HG03565 (cell line): Measurements from ENCODE around the gene ING4.

Experiments
- ATAC-seq: cut with Tn5 transposase; IDR thresholded peaks from one replicate; pipeline ENCODE4 v1.9.1; 2021; ENCODE audit warnings: mild to moderate bottlenecking, moderate library complexity; ENCODE audit not compliant: unreplicated experiment

ING4 gene

GRCh38 chr12:6638305-6638704, 24.6 kb downstream of the ING4 start:
- no peak for ATAC-seq

GRCh38 chr12:6635856-6636531, 26.9 kb downstream of the ING4 start, which contains the start of gene LPAR5:
LPAR5 (minus strand) TSS chr12:6635959; CDS start chr12:6621248, 14,711 bp downstream.
- ATAC-seq, result no peak

GRCh38 chr12:6635375-6635855, 27.5 kb downstream of the ING4 start:
- ATAC-seq, result peak; percentile 38

GRCh38 chr12:6632026-6632983, 30.6 kb downstream of the ING4 start:
- ATAC-seq, result peak; percentile 43

- ATAC-seq, result no peak
These were observed 31.4 kb downstream of the ING4 start for GRCh38 chr12:6631549-6631961.

GRCh38 chr12:6630736-6631135, 32.2 kb downstream of the ING4 start:
- no peak for ATAC-seq

GRCh38 chr12:6627616-6628015, 35.3 kb downstream of the ING4 start:
- ATAC-seq, result no peak

GRCh38 chr12:6626654-6627283, 36.1 kb downstream of the ING4 start:
- ATAC-seq, result no peak

- ATAC-seq, result no peak
These were observed 42.0 kb downstream of the ING4 start for GRCh38 chr12:6620885-6621274.

GRCh38 chr12:6620137-6620884, 42.6 kb downstream of the ING4 start:
- ATAC-seq, result no peak

- no peak for ATAC-seq
These were observed 44.3 kb downstream of the ING4 start for GRCh38 chr12:6618483-6619225.

GRCh38 chr12:6615802-6616201, 47.1 kb downstream of the ING4 start:
- ATAC-seq, result no peak

GRCh38 chr12:6614513-6615172, 48.3 kb downstream of the ING4 start:
- no peak for ATAC-seq

- no peak for ATAC-seq
These were observed 49.0 kb downstream of the ING4 start for GRCh38 chr12:6613776-6614512.

- ATAC-seq, result no peak
These were observed 49.7 kb downstream of the ING4 start for GRCh38 chr12:6613015-6613775.

GRCh38 chr12:6612652-6613014, 50.3 kb downstream of the ING4 start:
- no peak for ATAC-seq

- no peak for ATAC-seq
These were observed 50.7 kb downstream of the ING4 start for GRCh38 chr12:6612247-6612646.
